Cardiac fibroblast (primary cell): Measurements from ENCODE around the gene ACAA2.

Experiments
- DNase-seq, 2 donors: peaks; one replicate each; pipeline versions ENCODE4 v3.0.0 to v3.0.0-alpha.2; 2010; ENCODE audit warnings: low read depth in 2 of 2
- H3K4me3 ChIP-seq, 2 donors: replicated peaks in 1 of 2; 1 replicate in 1 of 2; 2 replicates in 1 of 2; pipeline ENCODE4 v1.5.1; 2011; ENCODE audit warnings: low read depth in 2 of 2, low read length in 2 of 2, mild to moderate bottlenecking in 2 of 2, moderate library complexity in 1 of 2
- TF ChIP-seq, protein P1 (sequence below): IDR thresholded peaks from one replicate; pipeline ENCODE4 v1.5.1; 2011; ENCODE audit warnings: low read depth, mild to moderate bottlenecking, low read length, inconsistent platforms

ACAA2 gene

GRCh38 chr18:49845629-49846360 lies 32.5 kb upstream of the ACAA2 start:
- TF ChIP-seq, protein P1, sequence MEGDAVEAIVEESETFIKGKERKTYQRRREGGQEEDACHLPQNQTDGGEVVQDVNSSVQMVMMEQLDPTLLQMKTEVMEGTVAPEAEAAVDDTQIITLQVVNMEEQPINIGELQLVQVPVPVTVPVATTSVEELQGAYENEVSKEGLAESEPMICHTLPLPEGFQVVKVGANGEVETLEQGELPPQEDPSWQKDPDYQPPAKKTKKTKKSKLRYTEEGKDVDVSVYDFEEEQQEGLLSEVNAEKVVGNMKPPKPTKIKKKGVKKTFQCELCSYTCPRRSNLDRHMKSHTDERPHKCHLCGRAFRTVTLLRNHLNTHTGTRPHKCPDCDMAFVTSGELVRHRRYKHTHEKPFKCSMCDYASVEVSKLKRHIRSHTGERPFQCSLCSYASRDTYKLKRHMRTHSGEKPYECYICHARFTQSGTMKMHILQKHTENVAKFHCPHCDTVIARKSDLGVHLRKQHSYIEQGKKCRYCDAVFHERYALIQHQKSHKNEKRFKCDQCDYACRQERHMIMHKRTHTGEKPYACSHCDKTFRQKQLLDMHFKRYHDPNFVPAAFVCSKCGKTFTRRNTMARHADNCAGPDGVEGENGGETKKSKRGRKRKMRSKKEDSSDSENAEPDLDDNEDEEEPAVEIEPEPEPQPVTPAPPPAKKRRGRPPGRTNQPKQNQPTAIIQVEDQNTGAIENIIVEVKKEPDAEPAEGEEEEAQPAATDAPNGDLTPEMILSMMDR: no peak
- no peak for DNase-seq
- no peak overlapping the region for H3K4me3 ChIP-seq

GRCh38 chr18:49844903-49845302 lies 31.6 kb upstream of the ACAA2 start:
- no peak for DNase-seq
- TF ChIP-seq, protein P1: no peak
- H3K4me3 ChIP-seq: no peak overlapping the region

GRCh38 chr18:49843778-49844625 lies 30.7 kb upstream of the ACAA2 start:
- DNase-seq: no peak
- no peak overlapping the region for H3K4me3 ChIP-seq
- TF ChIP-seq, protein P1: no peak

- TF ChIP-seq, protein P1: no peak
- H3K4me3 ChIP-seq: no peak overlapping the region
- DNase-seq: no peak
These were observed 29.8 kb upstream of the ACAA2 start for GRCh38 chr18:49843131-49843530.

DNA sequence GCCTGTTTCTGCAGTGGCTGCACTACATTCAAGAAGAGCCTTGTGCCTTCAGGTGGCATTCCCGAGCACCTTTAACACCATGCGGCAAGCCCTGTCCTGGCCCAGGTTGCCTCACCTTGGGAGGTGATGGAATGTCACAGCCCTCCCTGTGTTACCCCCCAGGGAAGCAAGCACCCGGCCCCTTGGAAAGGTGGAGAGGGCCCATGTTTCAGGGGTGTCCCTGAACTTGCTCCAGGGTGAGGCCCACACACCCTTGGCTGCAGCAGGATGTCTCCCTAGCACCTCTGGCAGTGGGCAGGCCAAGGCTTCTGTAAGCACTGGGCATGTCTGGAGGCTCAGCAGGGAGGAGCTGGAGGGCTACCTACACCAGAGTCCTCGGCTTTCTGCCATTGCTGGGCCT lies 29.3 kb upstream of the ACAA2 start:
- TF ChIP-seq, protein P1: no peak
- H3K4me3 ChIP-seq: no peak overlapping the region
- DNase-seq: no peak

GRCh38 chr18:49841236-49842217 lies 28.2 kb upstream of the ACAA2 start:
- DNase-seq: no peak
- TF ChIP-seq, protein P1: no peak
- H3K4me3 ChIP-seq: no peak overlapping the region
